Hepatocyte (in vitro differentiated cells): ENCODE data around the gene CDKL4.

Experiments used
- CTCF ChIP-seq: fragments of 200-600 bp; sonication (generic); IDR thresholded peaks from 2 replicates; pipeline ENCODE4 v1.5.1; 2016; ENCODE audit warnings: antibody characterized with exemption, mild to moderate bottlenecking; ENCODE audit not compliant: poor library complexity
- EZH2 ChIP-seq: fragments of 200-600 bp; sonication (generic); IDR thresholded peaks from 2 replicates; pipeline ENCODE4 v1.6.1; 2016; ENCODE audit warnings: antibody characterized with exemption, mild to moderate bottlenecking, borderline replicate concordance

DNA sequence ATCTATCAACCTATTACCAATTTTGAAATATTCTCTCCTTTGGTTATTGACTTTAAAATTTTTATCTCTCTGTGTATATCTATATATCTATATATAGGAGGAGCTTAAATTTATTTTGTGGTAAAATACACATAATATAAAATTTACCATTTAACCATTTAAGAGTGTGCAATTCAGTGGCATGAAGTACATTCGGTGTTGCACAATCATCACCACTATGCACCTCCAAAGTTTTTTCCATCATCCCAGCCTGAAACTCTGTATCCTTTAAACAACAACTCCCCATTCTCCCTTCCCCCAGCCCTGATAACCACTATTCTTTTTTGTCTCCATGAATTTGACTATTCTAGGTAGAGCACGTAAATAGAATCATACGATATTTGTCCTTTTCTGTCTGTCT is 49.1 kb downstream of the CDKL4 start:
- no peak for TF ChIP-seq CTCF
- no peak for TF ChIP-seq EZH2
